ENCODE data around the gene PNRC1. TPM values are rescaled to one million over a fixed set of nuclear protein-coding genes. Genes with fewer than 3 reads are reported as not detected.

The PNRC1 gene
- total RNA-seq, 1 experiment from 2014 or later = 45.1 TPM

- H3K4me1 ChIP-seq = no peaks in the 10 kb centered on the region
- Mint-ChIP-seq H3K4me1 (ENCODE audit: low read depth, unreplicated experiment) (no peaks in the 10 kb centered on the region), H3K36me3 (ENCODE audit: insufficient read depth, unreplicated experiment) (no peaks in the 10 kb centered on the region), H3K27me3 (ENCODE audit: insufficient read depth, unreplicated experiment) (no peaks in the 10 kb centered on the region), H3K9me3 (ENCODE audit: unreplicated experiment) (no peaks in the 10 kb centered on the region), H3K27ac (ENCODE audit: unreplicated experiment) (no peak overlapping the region), H3K4me3 (ENCODE audit: unreplicated experiment) (no peak overlapping the region)
- no peaks in the 10 kb centered on the region for H3K36me3 ChIP-seq (ENCODE audit: control insufficient read depth, insufficient read depth, low read length)
- no peaks in the 10 kb centered on the region for H3K9me3 ChIP-seq
- TF ChIP-seq, protein P1, sequence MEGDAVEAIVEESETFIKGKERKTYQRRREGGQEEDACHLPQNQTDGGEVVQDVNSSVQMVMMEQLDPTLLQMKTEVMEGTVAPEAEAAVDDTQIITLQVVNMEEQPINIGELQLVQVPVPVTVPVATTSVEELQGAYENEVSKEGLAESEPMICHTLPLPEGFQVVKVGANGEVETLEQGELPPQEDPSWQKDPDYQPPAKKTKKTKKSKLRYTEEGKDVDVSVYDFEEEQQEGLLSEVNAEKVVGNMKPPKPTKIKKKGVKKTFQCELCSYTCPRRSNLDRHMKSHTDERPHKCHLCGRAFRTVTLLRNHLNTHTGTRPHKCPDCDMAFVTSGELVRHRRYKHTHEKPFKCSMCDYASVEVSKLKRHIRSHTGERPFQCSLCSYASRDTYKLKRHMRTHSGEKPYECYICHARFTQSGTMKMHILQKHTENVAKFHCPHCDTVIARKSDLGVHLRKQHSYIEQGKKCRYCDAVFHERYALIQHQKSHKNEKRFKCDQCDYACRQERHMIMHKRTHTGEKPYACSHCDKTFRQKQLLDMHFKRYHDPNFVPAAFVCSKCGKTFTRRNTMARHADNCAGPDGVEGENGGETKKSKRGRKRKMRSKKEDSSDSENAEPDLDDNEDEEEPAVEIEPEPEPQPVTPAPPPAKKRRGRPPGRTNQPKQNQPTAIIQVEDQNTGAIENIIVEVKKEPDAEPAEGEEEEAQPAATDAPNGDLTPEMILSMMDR (IDR thresholded peaks at IDR 0.05; ENCODE audit: insufficient read depth in 1 of 2, low read depth in 1 of 2, low read length in 1 of 2, severe bottlenecking in 1 of 2, unreplicated experiment in 1 of 2) = no peak
- no peak for DNase-seq
- H3K4me3 ChIP-seq (ENCODE audit: low read depth, low read length) = no peak overlapping the region
- intact Hi-C loops (cut with micrococcal nuclease; ENCODE audit: unreplicated experiment) = no loop called here
- POLR2A ChIA-PET = no interaction called here
- no TSS peak for BruUV-seq (replicated peaks)
- no peaks in the 10 kb centered on the region for H3K27me3 ChIP-seq (replicated peaks; ENCODE audit: control insufficient read depth, insufficient read depth, low read length)
- CTCF ChIA-PET = no interaction called here
These were observed 31.4 kb downstream of the PNRC1 start for GRCh38 chr6:89111933-89112332.

DNA sequence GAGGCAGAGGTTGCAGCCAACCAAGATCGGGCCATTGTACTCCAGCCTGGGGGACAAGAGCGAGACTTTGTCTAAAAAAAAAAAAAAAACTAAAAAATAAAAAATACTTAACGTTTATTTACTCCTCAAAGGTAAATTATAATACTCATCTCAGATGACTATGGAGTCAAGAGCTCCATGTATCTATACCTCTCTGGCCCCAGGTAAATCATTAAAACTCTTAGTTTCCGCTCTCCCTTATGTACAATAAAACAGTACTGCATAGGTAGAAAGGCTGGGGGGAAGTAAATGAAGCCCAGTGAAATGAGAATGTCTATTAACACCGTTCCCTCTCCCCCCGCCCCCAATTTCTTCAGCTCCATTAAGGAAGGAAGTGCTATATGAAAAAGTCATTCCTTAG, 36.2 kb downstream of the PNRC1 start:
- no peaks in the 10 kb centered on the region for H3K9me3 ChIP-seq
- no peaks in the 10 kb centered on the region for H3K36me3 Mint-ChIP-seq (ENCODE audit: insufficient read depth, unreplicated experiment)
- H3K27ac Mint-ChIP-seq (ENCODE audit: unreplicated experiment) = no peak overlapping the region
- peak overlapping the region; percentile 35 for H3K4me3 ChIP-seq (ENCODE audit: low read depth, low read length)
- TF ChIP-seq, protein P1 (IDR thresholded peaks at IDR 0.05; ENCODE audit: insufficient read depth in 1 of 2, low read depth in 1 of 2, low read length in 1 of 2, severe bottlenecking in 1 of 2, unreplicated experiment in 1 of 2) = no peak
- intact Hi-C loops (cut with micrococcal nuclease; ENCODE audit: unreplicated experiment) = loop anchor here (2.0 kb wide), 1 partner anchor 134 kb away; no protein-coding TSS in a partner anchor
- H3K27me3 Mint-ChIP-seq (ENCODE audit: insufficient read depth, unreplicated experiment) = no peaks in the 10 kb centered on the region
- H3K9me3 Mint-ChIP-seq (ENCODE audit: unreplicated experiment) = no peaks in the 10 kb centered on the region
- no peaks in the 10 kb centered on the region for H3K27me3 ChIP-seq (replicated peaks; ENCODE audit: control insufficient read depth, insufficient read depth, low read length)
- H3K4me3 Mint-ChIP-seq (ENCODE audit: unreplicated experiment) = peak overlapping the region; percentile 80
- H3K36me3 ChIP-seq (ENCODE audit: control insufficient read depth, insufficient read depth, low read length) = no peaks in the 10 kb centered on the region
- no peaks in the 10 kb centered on the region for H3K4me1 Mint-ChIP-seq (ENCODE audit: low read depth, unreplicated experiment)
- no TSS peak for BruUV-seq (replicated peaks)
- H3K4me1 ChIP-seq = no peaks in the 10 kb centered on the region
- no peak for DNase-seq
- ChIA-PET POLR2A (no interaction called here), CTCF (interaction anchor here (0.7 to 1.6 kb wide), 4 partner anchors 24 to 456 kb away, joined by 3 to 5 read pairs (median 4); no protein-coding TSS in a partner anchor)

DNA sequence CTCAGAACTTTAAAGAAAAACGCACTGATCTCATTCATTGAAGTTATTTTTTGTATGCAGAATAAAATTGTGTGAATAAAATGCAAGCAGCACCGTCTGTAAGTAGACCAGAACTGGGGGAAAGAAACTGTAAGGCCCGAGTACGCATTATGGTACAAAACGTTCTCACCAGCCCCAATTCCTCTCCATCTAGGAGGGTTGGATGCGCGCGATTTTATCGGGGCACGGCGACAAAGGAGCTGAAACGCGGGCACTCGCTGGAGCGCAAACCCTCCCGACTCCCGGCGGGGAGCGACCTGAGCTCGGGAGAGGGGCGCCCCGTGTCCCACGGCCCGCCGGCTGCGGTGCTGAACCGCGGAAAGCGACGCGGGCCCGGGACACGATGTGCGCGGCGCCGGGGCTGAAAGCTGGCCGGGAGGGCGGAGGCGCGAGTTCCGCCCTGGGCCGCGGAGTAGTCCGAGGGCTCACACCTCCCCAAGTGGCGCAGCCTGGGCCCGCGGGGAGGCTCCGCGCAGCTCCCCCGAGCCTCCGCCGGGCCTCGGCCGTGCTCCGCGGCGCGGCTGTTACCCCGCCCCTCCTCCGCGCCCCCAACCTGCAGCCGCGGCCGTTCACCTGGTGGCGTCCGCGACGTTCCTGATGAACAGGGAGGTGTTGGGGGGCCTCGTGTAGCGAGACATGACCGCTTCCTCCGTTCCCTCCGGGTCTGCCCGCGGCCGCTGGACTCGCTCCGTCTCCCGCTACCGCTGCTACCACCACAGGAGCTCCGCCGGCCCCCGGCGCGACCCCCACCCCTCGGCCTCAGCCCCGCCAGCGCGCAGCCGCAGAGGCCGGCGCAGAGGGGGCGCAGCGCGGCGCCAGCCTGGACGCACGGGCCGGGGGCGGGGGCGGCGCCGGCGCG, 36.9 kb downstream of the PNRC1 start, which contains the start of gene SRSF12:
Gene SRSF12, minus strand, starts transcription at position 861 of the 898 bp plus-strand sequence. Its CDS starts 184 bp downstream, at position 677.
- no peaks in the 10 kb centered on the region for H3K36me3 ChIP-seq (ENCODE audit: control insufficient read depth, insufficient read depth, low read length)
- H3K9me3 ChIP-seq = no peaks in the 10 kb centered on the region
- Mint-ChIP-seq H3K9me3 (ENCODE audit: unreplicated experiment) (no peaks in the 10 kb centered on the region), H3K4me3 (ENCODE audit: unreplicated experiment) (peak within 1 kb of the TSS; percentile 80), H3K27me3 (ENCODE audit: insufficient read depth, unreplicated experiment) (no peaks in the 10 kb centered on the region), H3K36me3 (ENCODE audit: insufficient read depth, unreplicated experiment) (no peaks in the 10 kb centered on the region), H3K4me1 (ENCODE audit: low read depth, unreplicated experiment) (no peaks in the 10 kb centered on the region), H3K27ac (ENCODE audit: unreplicated experiment) (no peak within 1 kb of the TSS)
- POLR2A ChIA-PET = interaction anchor here (0.8 kb wide), 1 partner anchor 37 kb away, joined by 3 read pairs; the partner anchor contains the start of gene PNRC1
- TF ChIP-seq, protein P1 (IDR thresholded peaks at IDR 0.05; ENCODE audit: insufficient read depth in 1 of 2, low read depth in 1 of 2, low read length in 1 of 2, severe bottlenecking in 1 of 2, unreplicated experiment in 1 of 2) = no peak
- DNase-seq = peak in 1 of 2 experiments; percentile 48
- intact Hi-C loops (cut with micrococcal nuclease; ENCODE audit: unreplicated experiment) = loop anchor here (2.0 kb wide), 1 partner anchor 135 kb away; no protein-coding TSS in a partner anchor
- BruUV-seq (replicated peaks) = no TSS peak
- no peaks in the 10 kb centered on the region for H3K4me1 ChIP-seq
- CTCF ChIA-PET = interaction anchor here (0.6 to 1.6 kb wide), 5 partner anchors 23 to 455 kb away, joined by 3 to 5 read pairs (median 3); no protein-coding TSS in a partner anchor
- peak within 1 kb of the TSS; percentile 35 for H3K4me3 ChIP-seq (ENCODE audit: low read depth, low read length)
- H3K27me3 ChIP-seq (replicated peaks; ENCODE audit: control insufficient read depth, insufficient read depth, low read length) = no peaks in the 10 kb centered on the region
